ENCODE data around the gene LRCOL1.

LRCOL1 gene

GRCh38 chr12:132581348-132582057 lies 28.9 kb downstream of the LRCOL1 start:
- DNase-seq (ENCODE audit: low read depth): no peak

- no peak for DNase-seq (ENCODE audit: low read depth)
Measured at GRCh38 chr12:132580701-132581292, 29.6 kb downstream of the LRCOL1 start.

GRCh38 chr12:132579744-132580143 lies 30.6 kb downstream of the LRCOL1 start:
- DNase-seq (ENCODE audit: low read depth): no peak

- DNase-seq (ENCODE audit: low read depth): no peak
Measured at GRCh38 chr12:132578826-132579225, 31.6 kb downstream of the LRCOL1 start.

- DNase-seq (ENCODE audit: low read depth): no peak
Measured at GRCh38 chr12:132578118-132578517, 32.3 kb downstream of the LRCOL1 start.

- DNase-seq (ENCODE audit: low read depth): no peak
Measured at GRCh38 chr12:132577191-132577920, 33.0 kb downstream of the LRCOL1 start.

GRCh38 chr12:132576701-132577100 lies 33.7 kb downstream of the LRCOL1 start:
- no peak for DNase-seq (ENCODE audit: low read depth)

GRCh38 chr12:132575661-132576060 lies 34.7 kb downstream of the LRCOL1 start:
- no peak for DNase-seq (ENCODE audit: low read depth)

GRCh38 chr12:132574271-132574996 lies 35.9 kb downstream of the LRCOL1 start:
- DNase-seq (ENCODE audit: low read depth): no peak

GRCh38 chr12:132572801-132573760 lies 37.3 kb downstream of the LRCOL1 start:
- no peak for DNase-seq (ENCODE audit: low read depth)

GRCh38 chr12:132572106-132572505 lies 38.3 kb downstream of the LRCOL1 start:
- DNase-seq (ENCODE audit: low read depth): no peak

- DNase-seq (ENCODE audit: low read depth): no peak
Measured at GRCh38 chr12:132571598-132571997, 38.8 kb downstream of the LRCOL1 start.

GRCh38 chr12:132571051-132571450 lies 39.3 kb downstream of the LRCOL1 start:
- DNase-seq (ENCODE audit: low read depth): no peak

GRCh38 chr12:132570635-132571034 lies 39.7 kb downstream of the LRCOL1 start:
- no peak for DNase-seq (ENCODE audit: low read depth)

GRCh38 chr12:132569856-132570480 lies 40.4 kb downstream of the LRCOL1 start:
- DNase-seq (ENCODE audit: low read depth): no peak

- DNase-seq (ENCODE audit: low read depth): no peak
Measured at GRCh38 chr12:132568826-132569480, 41.4 kb downstream of the LRCOL1 start.

- no peak for DNase-seq (ENCODE audit: low read depth)
Measured at GRCh38 chr12:132568301-132568700, 42.1 kb downstream of the LRCOL1 start.

- DNase-seq (ENCODE audit: low read depth): no peak
Measured at GRCh38 chr12:132566516-132567131, 43.8 kb downstream of the LRCOL1 start.

- DNase-seq (ENCODE audit: low read depth): no peak
Measured at GRCh38 chr12:132565365-132565764, 45.0 kb downstream of the LRCOL1 start.

- no peak for DNase-seq (ENCODE audit: low read depth)
Measured at GRCh38 chr12:132563911-132564310, 46.5 kb downstream of the LRCOL1 start.

Measured in activated gamma-delta T cell treated with anti-CD3 and anti-CD28 coated beads, Interleukin-2, amount 50 U/mL, for 16 hours (primary cell).